GM12872 (cell line): ENCODE results near the gene MRPL51.

Experiments
- TF ChIP-seq, protein P1 (sequence below): IDR thresholded peaks from 3 replicates; pipeline ENCODE4 v1.5.1; 2011; ENCODE audit warnings: low read depth, mild to moderate bottlenecking, low read length, moderate library complexity; ENCODE audit not compliant: insufficient read depth

MRPL51 gene

GRCh38 chr12:6520186-6520585, 27.1 kb upstream of the MRPL51 start:
- TF ChIP-seq, protein P1, sequence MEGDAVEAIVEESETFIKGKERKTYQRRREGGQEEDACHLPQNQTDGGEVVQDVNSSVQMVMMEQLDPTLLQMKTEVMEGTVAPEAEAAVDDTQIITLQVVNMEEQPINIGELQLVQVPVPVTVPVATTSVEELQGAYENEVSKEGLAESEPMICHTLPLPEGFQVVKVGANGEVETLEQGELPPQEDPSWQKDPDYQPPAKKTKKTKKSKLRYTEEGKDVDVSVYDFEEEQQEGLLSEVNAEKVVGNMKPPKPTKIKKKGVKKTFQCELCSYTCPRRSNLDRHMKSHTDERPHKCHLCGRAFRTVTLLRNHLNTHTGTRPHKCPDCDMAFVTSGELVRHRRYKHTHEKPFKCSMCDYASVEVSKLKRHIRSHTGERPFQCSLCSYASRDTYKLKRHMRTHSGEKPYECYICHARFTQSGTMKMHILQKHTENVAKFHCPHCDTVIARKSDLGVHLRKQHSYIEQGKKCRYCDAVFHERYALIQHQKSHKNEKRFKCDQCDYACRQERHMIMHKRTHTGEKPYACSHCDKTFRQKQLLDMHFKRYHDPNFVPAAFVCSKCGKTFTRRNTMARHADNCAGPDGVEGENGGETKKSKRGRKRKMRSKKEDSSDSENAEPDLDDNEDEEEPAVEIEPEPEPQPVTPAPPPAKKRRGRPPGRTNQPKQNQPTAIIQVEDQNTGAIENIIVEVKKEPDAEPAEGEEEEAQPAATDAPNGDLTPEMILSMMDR: no peak

GRCh38 chr12:6508087-6508486, 15.0 kb upstream of the MRPL51 start:
- TF ChIP-seq, protein P1: no peak

GRCh38 chr12:6507102-6507998, 14.3 kb upstream of the MRPL51 start:
- TF ChIP-seq, protein P1: no peak

DNA sequence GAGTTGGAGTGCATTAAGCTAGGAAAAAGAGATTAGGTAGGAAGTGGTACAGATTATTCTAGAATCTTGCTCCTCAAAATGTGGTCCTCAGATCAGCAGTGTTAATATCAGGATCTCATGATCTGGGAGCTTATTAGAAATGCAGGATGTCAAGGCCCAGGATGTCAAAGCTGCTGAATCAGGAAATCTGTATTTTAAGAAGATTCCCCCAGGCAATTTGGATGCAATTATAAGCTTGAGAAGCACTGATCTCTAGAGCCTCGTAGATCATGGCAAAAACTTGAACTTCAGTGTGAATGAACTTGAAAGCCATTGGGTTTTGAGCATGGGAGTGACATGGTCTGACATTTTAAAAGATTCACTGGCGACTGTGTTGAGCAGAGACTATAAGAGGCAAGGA, 7.4 kb upstream of the MRPL51 start:
- TF ChIP-seq, protein P1: no peak

DNA sequence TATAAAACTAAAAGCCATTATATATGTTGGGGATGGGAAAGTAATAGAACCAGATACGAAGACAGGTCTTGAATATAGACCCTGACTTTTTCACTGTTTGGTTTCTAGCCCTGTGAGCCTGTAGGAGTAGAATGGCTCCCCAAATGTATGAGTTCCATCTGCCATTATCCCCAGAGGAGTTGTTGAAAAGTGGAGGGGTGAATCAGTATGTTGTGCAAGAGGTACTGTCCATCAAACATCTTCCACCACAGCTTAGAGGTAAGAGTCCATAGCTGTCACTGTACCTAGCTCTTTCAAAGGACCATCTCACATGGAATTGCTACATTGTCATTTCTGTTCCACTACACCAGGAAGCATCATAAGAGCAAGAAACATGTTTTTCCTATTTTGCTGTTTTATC, 1.9 kb upstream of the MRPL51 start:
- TF ChIP-seq, protein P1: no peak

DNA sequence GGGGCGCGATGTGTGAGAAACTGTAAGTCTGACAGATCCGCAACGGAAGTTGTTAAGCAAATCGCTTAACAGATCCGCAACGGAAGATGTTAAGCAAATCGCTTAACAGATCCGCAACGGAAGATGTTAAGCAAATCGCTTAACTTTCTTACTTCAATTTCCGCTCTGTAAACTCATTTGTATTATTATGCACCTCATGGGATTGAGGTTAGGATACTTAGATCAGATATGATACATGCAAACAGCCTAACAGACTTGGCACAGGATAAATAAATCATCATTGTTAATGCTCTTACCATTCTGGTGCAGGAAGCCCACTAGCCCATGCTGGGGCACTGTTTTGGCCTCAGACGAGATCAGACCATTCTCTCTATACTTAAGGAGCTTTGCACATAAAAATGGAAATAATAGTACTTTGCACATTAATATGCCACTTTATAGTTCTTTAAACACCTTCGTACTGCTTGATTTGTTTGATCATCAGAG, 1.2 kb upstream of the MRPL51 start:
- TF ChIP-seq, protein P1: peak; percentile 33; the same call in 2 of the 3 replicates

- TF ChIP-seq, protein P1: peak; percentile 33; the same call in 2 of the 3 replicates
Observed at GRCh38 chr12:6493497-6494257, 615 bp upstream of the MRPL51 start, which contains the start of gene NCAPD2. Gene NCAPD2, plus strand, starts transcription at chr12:6494102. Its CDS starts 997 bp downstream, at chr12:6495099.
